ENCODE data around the gene OR4D6.

DNA sequence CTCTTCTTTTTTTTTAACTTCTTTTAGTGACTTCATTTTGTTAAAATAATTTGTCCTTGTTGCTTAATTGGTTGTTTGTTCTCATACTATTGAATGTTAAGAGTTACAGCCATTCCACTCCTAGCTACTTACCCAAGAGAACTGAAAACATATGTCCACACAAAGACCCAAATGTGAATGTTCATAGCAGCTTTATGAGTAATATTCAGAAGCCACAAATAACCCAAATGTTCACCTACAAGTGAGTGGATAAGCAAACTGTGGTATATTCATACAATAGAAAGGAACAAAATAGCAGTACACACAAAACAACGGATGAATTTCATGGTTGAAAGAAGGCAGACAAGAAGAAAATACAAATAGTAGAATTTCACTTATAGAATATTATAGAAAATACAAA is 45.2 kb downstream of the OR4D6 start:
- TF ChIP-seq EZH2 (IDR thresholded peaks at IDR 0.05; ENCODE audit: insufficient read depth, low read length) (no peak), CTCF (IDR thresholded peaks at IDR 0.05; ENCODE audit: insufficient read depth, low read depth, low read length) (no peak)
